Muscle layer of duodenum (tissue), 2 donors: ENCODE measurements around the gene HOXB5.

Source experiments
- H3K27ac ChIP-seq: one replicate; pipeline ENCODE4 v1.7.0; 2013; ENCODE audit warnings: mild to moderate bottlenecking, low read length
- H3K27me3 ChIP-seq: one replicate; pipeline ENCODE4 v1.7.0; 2013; ENCODE audit warnings: low read depth, mild to moderate bottlenecking, control low read depth, low read length
- H3K36me3 ChIP-seq, 2 donors: one replicate each; pipeline ENCODE4 v1.7.0; 2013; ENCODE audit warnings: low read length in 2 of 2, control low read depth in 1 of 2, mild to moderate bottlenecking in 1 of 2; ENCODE audit not compliant: insufficient read depth in 2 of 2, control insufficient read depth in 1 of 2
- H3K4me1 ChIP-seq, 2 donors: one replicate each; pipeline ENCODE4 v1.7.0; 2013; ENCODE audit warnings: low read length in 2 of 2, mild to moderate bottlenecking in 2 of 2, control low read depth in 1 of 2, moderate library complexity in 1 of 2; ENCODE audit not compliant: insufficient read depth in 2 of 2, control insufficient read depth in 1 of 2
- H3K4me3 ChIP-seq, 2 donors: one replicate each; pipeline ENCODE4 v1.7.0; 2013; ENCODE audit warnings: low read length in 2 of 2, low read depth in 1 of 2, mild to moderate bottlenecking in 1 of 2
- H3K9me3 ChIP-seq, 2 donors: one replicate each; pipeline ENCODE4 v1.7.0; 2013; ENCODE audit warnings: low read length in 2 of 2, control low read depth in 1 of 2, mild to moderate bottlenecking in 1 of 2; ENCODE audit not compliant: control insufficient read depth in 1 of 2
- donor health status: healthy.

The HOXB5 gene

GRCh38 chr17:48570325-48571023 is 23.1 kb downstream of the HOXB5 start:
- H3K27ac ChIP-seq = peak overlapping the region; percentile 90
- H3K4me3 ChIP-seq = peak overlapping the region; percentile 55 to 62
- peaks cover 23 to 76% of the 10 kb centered on the region in 2 donors for H3K4me1 ChIP-seq
- no peaks in the 10 kb centered on the region for H3K9me3 ChIP-seq
- H3K36me3 ChIP-seq = no peaks in the 10 kb centered on the region
- H3K27me3 ChIP-seq = peaks cover 19% of the 10 kb centered on the region

GRCh38 chr17:48569674-48570324 is 23.8 kb downstream of the HOXB5 start:
- no peaks in the 10 kb centered on the region for H3K9me3 ChIP-seq
- peaks cover 24% of the 10 kb centered on the region for H3K27me3 ChIP-seq
- H3K27ac ChIP-seq = peak overlapping the region; percentile 90
- peak overlapping the region; percentile 55 to 62 for H3K4me3 ChIP-seq
- no peaks in the 10 kb centered on the region for H3K36me3 ChIP-seq
- peaks cover 28 to 74% of the 10 kb centered on the region in 2 donors for H3K4me1 ChIP-seq

GRCh38 chr17:48569240-48569582 is 24.4 kb downstream of the HOXB5 start:
- H3K4me3 ChIP-seq = peak overlapping the region; percentile 51 to 55
- no peaks in the 10 kb centered on the region for H3K36me3 ChIP-seq
- peak overlapping the region; percentile 90 for H3K27ac ChIP-seq
- no peaks in the 10 kb centered on the region for H3K9me3 ChIP-seq
- H3K27me3 ChIP-seq = peaks cover 24% of the 10 kb centered on the region
- H3K4me1 ChIP-seq = peaks cover 25 to 68% of the 10 kb centered on the region in 2 donors

GRCh38 chr17:48568499-48569239 is 24.9 kb downstream of the HOXB5 start:
- Histone ChIP-seq H3K4me1 (peaks cover 26 to 68% of the 10 kb centered on the region in 2 donors), H3K9me3 (no peaks in the 10 kb centered on the region), H3K4me3 (peak overlapping the region; percentile 51 to 55), H3K27me3 (peaks cover 24% of the 10 kb centered on the region), H3K36me3 (no peaks in the 10 kb centered on the region), H3K27ac (peak overlapping the region; percentile 90)

- Histone ChIP-seq H3K4me3 (peak overlapping the region; percentile 51 to 55), H3K36me3 (no peaks in the 10 kb centered on the region), H3K27ac (peak overlapping the region; percentile 90), H3K4me1 (peaks cover 34 to 73% of the 10 kb centered on the region in 2 donors), H3K9me3 (no peaks in the 10 kb centered on the region), H3K27me3 (peaks cover 26% of the 10 kb centered on the region)
These were observed 25.8 kb downstream of the HOXB5 start for GRCh38 chr17:48567646-48568354.

- no peaks in the 10 kb centered on the region for H3K9me3 ChIP-seq
- peak overlapping the region in 1 of 2 donors; percentile 37 for H3K4me3 ChIP-seq
- H3K36me3 ChIP-seq = no peaks in the 10 kb centered on the region
- H3K4me1 ChIP-seq = peaks cover 35 to 72% of the 10 kb centered on the region in 2 donors
- peaks cover 30% of the 10 kb centered on the region for H3K27me3 ChIP-seq
- peak overlapping the region; percentile 90 for H3K27ac ChIP-seq
These were observed 26.4 kb downstream of the HOXB5 start for GRCh38 chr17:48567209-48567608.

- Histone ChIP-seq H3K4me1 (peaks cover 35 to 72% of the 10 kb centered on the region in 2 donors), H3K36me3 (no peaks in the 10 kb centered on the region), H3K9me3 (no peaks in the 10 kb centered on the region), H3K27me3 (peaks cover 30% of the 10 kb centered on the region), H3K27ac (peak overlapping the region; percentile 90), H3K4me3 (peak overlapping the region in 1 of 2 donors; percentile 37)
These were observed 26.9 kb downstream of the HOXB5 start for GRCh38 chr17:48566717-48567116.

- H3K4me1 ChIP-seq = peaks cover 35 to 78% of the 10 kb centered on the region in 2 donors
- peaks cover 30% of the 10 kb centered on the region for H3K27me3 ChIP-seq
- H3K36me3 ChIP-seq = no peaks in the 10 kb centered on the region
- peak overlapping the region in 1 of 2 donors; percentile 37 for H3K4me3 ChIP-seq
- no peaks in the 10 kb centered on the region for H3K9me3 ChIP-seq
- H3K27ac ChIP-seq = peak overlapping the region; percentile 90
These were observed 27.5 kb downstream of the HOXB5 start for GRCh38 chr17:48565925-48566710.

- Histone ChIP-seq H3K36me3 (no peaks in the 10 kb centered on the region), H3K4me3 (peak overlapping the region; percentile 56 to 58), H3K27me3 (peaks cover 30% of the 10 kb centered on the region), H3K9me3 (no peaks in the 10 kb centered on the region), H3K4me1 (peaks cover 40 to 84% of the 10 kb centered on the region in 2 donors), H3K27ac (peak overlapping the region; percentile 87)
These were observed 28.5 kb downstream of the HOXB5 start for GRCh38 chr17:48565022-48565554.
